ENCODE measurements around the gene IQCH. TPM values are rescaled to one million over a fixed set of nuclear protein-coding genes. Genes with fewer than 3 reads are reported as not detected.

Gene IQCH
- total and polyA plus RNA-seq, 9 of the 15 experiments (the other 6 are each of a cell fraction or from before 2014, with no cell fraction given): 1.8 to 3.9 (median 2.7) TPM

GRCh38 chr15:67244971-67245478 lies 9.6 kb upstream of the IQCH start:
- Histone ChIP-seq H4K20me1 (replicated peaks; ENCODE audit: control insufficient read depth, insufficient read depth, low read length) (no peaks in the 10 kb centered on the region), H3K9me1 (ENCODE audit: control insufficient read depth, insufficient read depth, low read length) (no peaks in the 10 kb centered on the region), H3K27ac (ENCODE audit: extremely low read depth, low read depth, low read length) (no peak overlapping the region), H3K4me3 (no peak overlapping the region), H3K79me2 (ENCODE audit: control insufficient read depth, insufficient read depth, low read length) (peaks cover 92% of the 10 kb centered on the region), H3K4me2 (ENCODE audit: insufficient read depth, low read length) (no peak overlapping the region), H3K4me1 (replicated peaks in 1 of 2; ENCODE audit: control insufficient read depth in 2 of 2, insufficient read depth in 2 of 2, low read length in 2 of 2) (no peaks in the 10 kb centered on the region), H3K27me3 (ENCODE audit: control insufficient read depth in 2 of 2, insufficient read depth in 2 of 2, low read length in 2 of 2) (no peaks in the 10 kb centered on the region), H3K36me3 (ENCODE audit: control insufficient read depth, insufficient read depth, low read length) (peaks cover 46% of the 10 kb centered on the region), H2AFZ (ENCODE audit: low read depth, low read length) (no peak overlapping the region), H3K9me3 (replicated peaks; ENCODE audit: control insufficient read depth, insufficient read depth, low read depth, low read length) (peaks cover 3% of the 10 kb centered on the region), H3K9ac (ENCODE audit: insufficient read depth in 1 of 2, low read depth in 2 of 2, low read length in 2 of 2) (no peak overlapping the region)
- intact Hi-C loops (cut with micrococcal nuclease): no loop called here
- DNase-seq (ENCODE audit: extremely low read depth in 1 of 4, low spot score in 3 of 4) (no peak), FAIRE-seq (no peak), ATAC-seq (no peak)
- in situ Hi-C loops (cut with MboI): no loop called here
- no TSS peak for BruUV-seq (replicated peaks)
- ChIA-PET POLR2A (no interaction called here), CTCF (ENCODE audit: low intra/inter-chr PET ratio) (no interaction called here)
- TF ChIP-seq TRIM24 (IDR thresholded peaks at IDR 0.05): no peak
- no peak for TF ChIP-seq FOXK2 (conservative IDR thresholded peaks at IDR 0.05 in 1 of 2, IDR thresholded peaks at IDR 0.05 in 1 of 2; ENCODE audit: low read depth in 2 of 2)
- TF ChIP-seq PURB (CRISPR knock-in tag; IDR thresholded peaks at IDR 0.05; ENCODE audit: low read depth): no peak
- no peak for TF ChIP-seq GTF3C2 (IDR thresholded peaks at IDR 0.05; ENCODE audit: borderline replicate concordance, extremely low read depth, insufficient read length)
- TF ChIP-seq, protein P1, sequence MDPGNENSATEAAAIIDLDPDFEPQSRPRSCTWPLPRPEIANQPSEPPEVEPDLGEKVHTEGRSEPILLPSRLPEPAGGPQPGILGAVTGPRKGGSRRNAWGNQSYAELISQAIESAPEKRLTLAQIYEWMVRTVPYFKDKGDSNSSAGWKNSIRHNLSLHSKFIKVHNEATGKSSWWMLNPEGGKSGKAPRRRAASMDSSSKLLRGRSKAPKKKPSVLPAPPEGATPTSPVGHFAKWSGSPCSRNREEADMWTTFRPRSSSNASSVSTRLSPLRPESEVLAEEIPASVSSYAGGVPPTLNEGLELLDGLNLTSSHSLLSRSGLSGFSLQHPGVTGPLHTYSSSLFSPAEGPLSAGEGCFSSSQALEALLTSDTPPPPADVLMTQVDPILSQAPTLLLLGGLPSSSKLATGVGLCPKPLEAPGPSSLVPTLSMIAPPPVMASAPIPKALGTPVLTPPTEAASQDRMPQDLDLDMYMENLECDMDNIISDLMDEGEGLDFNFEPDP (CRISPR knock-in tag; IDR thresholded peaks at IDR 0.05): no peak
- TF ChIP-seq RHOXF2B (CRISPR knock-in tag; conservative IDR thresholded peaks at IDR 0.05): no peak
- 97% methylated on average over 3 of the region's 3 CpGs for WGBS (ENCODE audit: insufficient coverage, low coverage, missing lambda C conversion rate)

Data from K562 (cell line).